Adipose tissue (tissue), 3 donors: ENCODE data around the gene NARF. TPM values are rescaled to one million over a fixed set of nuclear protein-coding genes. Genes with fewer than 3 reads are reported as not detected.
"Not testable (repeated sequence)": the region's sequence is repeated elsewhere in the genome, so short reads cannot be mapped to it uniquely, and the experiment has no call there.

Source experiments
- H3K27ac ChIP-seq: one replicate; pipeline ENCODE4 v1.5.1; 2013; ENCODE audit warnings: low read depth, low read length
- WGBS, 3 donors: extraction: QIAGEN DNeasy Blood & Tissue Kit; methylation state at CpG; one replicate each; pipeline ENCODE4 v1.1.7; 2013; 5-methylcytosine and 5-hydroxymethylcytosine counted together
- polyA plus RNA-seq, 3 donors: library from polyadenylated mRNA; stranded (reverse); fragments of 200-250 nt; gene quantifications; one replicate each; pipeline ENCODE4 v1.2.3, GENCODE V29; 2013
- donor health status: healthy with polysubstance abuse.
- donor health status: Bipolar disorder and iron deficiency.
- donor health status: healthy.

Gene NARF
- polyA plus RNA-seq, 3 donors, result 45.6 to 72.2 (median 51.9) TPM

GRCh38 chr17:82443465-82444283 is 14.9 kb upstream of the NARF start:
- 57 to 86% (median 85%) methylated on average over 28 to 35 of the region's 40 CpGs for WGBS, 3 donors
- no peak overlapping the region for H3K27ac ChIP-seq

- H3K27ac ChIP-seq, result no peak overlapping the region
- 81 to 90% (median 90%) methylated on average over 35 of the region's 35 CpGs for WGBS, 3 donors
Observed at GRCh38 chr17:82444284-82444893, 14.2 kb upstream of the NARF start.

- 42 to 56% (median 43%) methylated on average over 17 to 19 of the region's 19 CpGs for WGBS, 3 donors
Observed at GRCh38 chr17:82444941-82445521, 13.5 kb upstream of the NARF start.

GRCh38 chr17:82445542-82445941 is 13.0 kb upstream of the NARF start:
- H3K27ac ChIP-seq, result no peak overlapping the region
- 73 to 77% (median 76%) methylated on average over 13 of the region's 13 CpGs for WGBS, 3 donors

More at GRCh38 chr17:82444941-82445521, 13.5 kb upstream of the NARF start:
- H3K27ac ChIP-seq, result no peak overlapping the region

- H3K27ac ChIP-seq, result no peak overlapping the region
- 85 to 88% (median 87%) methylated on average over 15 of the region's 15 CpGs for WGBS, 3 donors
Observed at GRCh38 chr17:82446124-82446523, 12.4 kb upstream of the NARF start.

- no peak overlapping the region for H3K27ac ChIP-seq
- 77 to 88% (median 86%) methylated on average over 12 of the region's 12 CpGs for WGBS, 3 donors
Observed at GRCh38 chr17:82446649-82447048, 11.9 kb upstream of the NARF start.

DNA sequence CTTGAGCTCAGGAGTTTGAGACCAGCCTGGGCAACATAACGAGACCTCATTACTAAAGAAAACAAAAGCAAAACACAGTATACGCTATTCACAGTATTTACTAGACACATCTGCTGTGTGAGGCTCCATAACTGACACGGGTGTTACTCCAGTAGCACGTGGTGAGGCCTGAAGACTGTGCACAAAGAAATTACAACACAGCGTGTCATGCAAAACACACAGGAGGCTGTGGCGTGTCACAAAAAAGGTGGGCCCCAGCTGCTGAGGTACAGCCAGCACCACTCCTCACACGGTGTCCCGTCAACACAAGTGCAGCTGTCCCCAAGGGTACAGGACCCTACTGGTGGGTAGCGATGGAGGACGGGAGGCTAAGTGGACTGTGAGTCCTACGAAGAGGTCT is 10.7 kb upstream of the NARF start:
- H3K27ac ChIP-seq, result no peak overlapping the region
- 86 to 92% (median 90%) methylated on average over 11 of the region's 11 CpGs for WGBS, 3 donors

- 40 to 75% (median 43%) methylated on average over 30 of the region's 30 CpGs for WGBS, 3 donors
- peak overlapping the region; percentile 38 for H3K27ac ChIP-seq
Observed at GRCh38 chr17:82449131-82449882, 9.2 kb upstream of the NARF start.

- 36 to 54% (median 37%) methylated on average over 18 of the region's 18 CpGs for WGBS, 3 donors
Observed at GRCh38 chr17:82449883-82450356, 8.6 kb upstream of the NARF start.

GRCh38 chr17:82450357-82451106 is 8.0 kb upstream of the NARF start, which contains the start of gene CYBC1:
CYBC1 (minus strand) TSS chr17:82450752; CDS start chr17:82449254, 1,498 bp downstream.
- WGBS, 3 donors, result 0 to 1% (median 0%) methylated on average over 74 to 91 of the region's 91 CpGs
- peak within 1 kb of the TSS; percentile 51 for H3K27ac ChIP-seq

More at GRCh38 chr17:82449883-82450356, 8.6 kb upstream of the NARF start:
- peak overlapping the region; percentile 38 for H3K27ac ChIP-seq

- WGBS, 3 donors, result 87 to 93% (median 93%) methylated on average over 3 of the region's 3 CpGs
- H3K27ac ChIP-seq, result no peak overlapping the region
Observed at GRCh38 chr17:82452162-82452561, 6.4 kb upstream of the NARF start.

GRCh38 chr17:82453151-82453550 is 5.4 kb upstream of the NARF start:
- 82 to 91% (median 84%) methylated on average over 7 of the region's 7 CpGs for WGBS, 3 donors

DNA sequence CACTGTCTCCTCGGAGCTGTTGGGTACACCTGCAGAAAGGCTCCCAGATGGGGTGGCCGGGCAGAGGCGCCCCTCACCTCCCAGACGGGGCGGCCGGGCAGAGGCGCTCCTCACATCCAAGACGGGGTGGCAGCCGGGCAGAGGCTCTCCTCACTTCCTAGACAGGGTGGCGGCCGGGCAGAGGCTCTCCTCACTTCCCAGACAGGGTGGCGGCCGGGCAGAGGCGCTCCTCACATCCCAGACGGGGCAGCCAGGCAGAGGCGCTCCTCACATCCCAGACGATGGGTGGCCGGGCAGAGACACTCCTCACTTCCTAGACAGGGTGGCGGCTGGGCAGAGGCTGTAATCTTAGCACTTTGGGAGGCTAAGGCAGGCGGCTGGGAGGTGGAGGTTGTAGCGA is 4.8 kb upstream of the NARF start:
- not testable (repeated sequence) for H3K27ac ChIP-seq
- WGBS, 3 donors, result 94 to 95% (median 94%) methylated on average over 18 to 21 of the region's 21 CpGs

More at GRCh38 chr17:82453151-82453550, 5.4 kb upstream of the NARF start:
- H3K27ac ChIP-seq, result not testable (repeated sequence)

- H3K27ac ChIP-seq, result peak overlapping the region; percentile 91
- 26 to 37% (median 31%) methylated on average over 10 of the region's 10 CpGs for WGBS, 3 donors
Observed at GRCh38 chr17:82457073-82457928, 1.2 kb upstream of the NARF start.

GRCh38 chr17:82457929-82458178 is 687 bp upstream of the NARF start:
- peak overlapping the region; percentile 100 for H3K27ac ChIP-seq
- 0 to 1% (median 0%) methylated on average over 8 of the region's 8 CpGs for WGBS, 3 donors

GRCh38 chr17:82458885-82459424 is 414 bp downstream of the NARF start:
- WGBS, 3 donors, result 0 to 1% (median 0%) methylated on average over 54 to 62 of the region's 62 CpGs
- no peak overlapping the region for H3K27ac ChIP-seq

DNA sequence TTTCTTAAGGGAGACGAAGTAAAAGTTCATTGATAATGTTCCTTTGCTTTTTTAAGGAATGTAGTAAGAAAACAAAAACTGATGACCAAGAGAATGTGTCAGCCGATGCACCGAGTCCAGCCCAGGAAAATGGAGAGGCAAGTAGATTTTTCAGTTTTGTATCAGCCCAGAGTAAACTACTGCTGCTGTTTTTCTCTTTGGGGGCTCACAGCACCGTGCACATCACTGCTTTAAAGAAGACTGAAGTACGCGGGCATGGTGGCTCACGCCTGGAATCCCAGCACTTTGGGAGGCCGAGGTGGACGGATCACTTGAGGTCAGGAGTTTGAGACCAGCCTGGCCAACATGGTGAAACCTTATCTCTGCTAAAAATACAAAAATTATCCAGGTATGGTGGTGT is 1.4 kb downstream of the NARF start:
- 94 to 97% (median 96%) methylated on average over 9 of the region's 9 CpGs for WGBS, 3 donors
- H3K27ac ChIP-seq, result not testable (repeated sequence)
